GM12878 (cell line): ENCODE data around the gene GAL3ST2. TPM values are rescaled to one million over a fixed set of nuclear protein-coding genes. Genes with fewer than 3 reads are reported as not detected.

Source experiments
- ATAC-seq: fragments of 200-7000 bp; cut with Tn5 transposase; 3 replicates; pipeline ENCODE4 v1.9.1; 2020; ENCODE audit warnings: mild to moderate bottlenecking, moderate library complexity
- BruUV-seq: library from RNA; stranded (reverse); fragments of 400-500 nt; replicated peaks from 2 replicates; lab custom pipeline; 2021; lab: Mats Ljungman, UMichigan
- CTCF ChIA-PET: fragments of 300-600 bp; sonication (Branson Sonifier 250); formaldehyde crosslinking; extraction: SDS; loops from one replicate; lab custom pipeline; 2021; ENCODE audit warnings: inconsistent platforms; lab: Yijun Ruan, JAX
- POLR2A ChIA-PET: fragments of 350-600 bp; formaldehyde crosslinking; extraction: SDS; loops from one replicate; lab custom pipeline; 2021; ENCODE audit warnings: inconsistent platforms; lab: Charles Lee
- RAD21 ChIA-PET: fragments of 300-600 bp; sonication (Branson Sonifier 250); formaldehyde crosslinking; loops from one replicate; lab custom pipeline; 2023; ENCODE audit warnings: antibody characterized with exemption; ENCODE audit not compliant: unreplicated experiment; lab: Charles Lee
- SMC1A ChIA-PET: fragments of 300-600 bp; sonication (Branson Sonifier 250); formaldehyde crosslinking; loops from one replicate; lab custom pipeline; 2023; ENCODE audit not compliant: unreplicated experiment, uncharacterized antibody; lab: Charles Lee
- DNase-seq: peaks from one replicate; pipeline ENCODE4 v3.0.0-alpha.2; 2011; ENCODE audit warnings: low read depth, low spot score
- FAIRE-seq: peaks from 3 replicates; lab custom pipeline; 2011; peaks lifted over from hg19 to GRCh38; lab: Jason Lieb, UNC
- H2AFZ ChIP-seq: 2 replicates; pipeline ENCODE4 v1.6.0; 2011; ENCODE audit warnings: low read depth, low read length, control low read depth; ENCODE audit not compliant: control insufficient read depth
- H3K27ac ChIP-seq: 2 replicates; pipeline ENCODE4 v1.5.1; 2011; ENCODE audit warnings: control low read depth; ENCODE audit not compliant: control insufficient read depth, insufficient read depth
- H3K27me3 ChIP-seq, 2 experiments: replicated peaks in 1 of 2; 2 replicates each; pipeline versions ENCODE4 v1.6.0 to v1.6.1; 2011; ENCODE audit warnings: low read length in 1 of 2; ENCODE audit not compliant: control insufficient read depth in 2 of 2, insufficient read depth in 2 of 2
- H3K36me3 ChIP-seq, 2 experiments: 2 replicates each; pipeline ENCODE4 v1.5.1; 2011; ENCODE audit warnings: low read length in 1 of 2; ENCODE audit not compliant: control insufficient read depth in 2 of 2, insufficient read depth in 2 of 2
- H3K4me1 ChIP-seq: 2 replicates; pipeline ENCODE4 v1.6.1; 2011; ENCODE audit warnings: mild to moderate bottlenecking, low read length, moderate library complexity, mixed read lengths; ENCODE audit not compliant: control insufficient read depth, insufficient read depth
- H3K4me2 ChIP-seq: 2 replicates; pipeline ENCODE4 v1.6.0; 2011; ENCODE audit warnings: control low read depth; ENCODE audit not compliant: control insufficient read depth, insufficient read depth
- H3K4me3 ChIP-seq: fragments of 200-600 bp; sonication (generic); 2 replicates; pipeline ENCODE4 v1.5.1; 2016
- H3K79me2 ChIP-seq: 2 replicates; pipeline ENCODE4 v1.6.0; 2011; ENCODE audit warnings: low read length; ENCODE audit not compliant: control insufficient read depth, insufficient read depth
- H3K9ac ChIP-seq: 2 replicates; pipeline ENCODE4 v1.8.0; 2011; ENCODE audit warnings: low read length, control low read depth, mixed read lengths; ENCODE audit not compliant: control insufficient read depth, insufficient read depth
- H3K9me3 ChIP-seq: replicated peaks from 3 replicates; pipeline ENCODE4 v1.5.1; 2011; ENCODE audit warnings: mild to moderate bottlenecking, low read length; ENCODE audit not compliant: control insufficient read depth, insufficient read depth
- H4K20me1 ChIP-seq: 2 replicates; pipeline ENCODE4 v1.6.0; 2011; ENCODE audit not compliant: control insufficient read depth, insufficient read depth
- CHD1 ChIP-seq: IDR thresholded peaks from 2 replicates; pipeline ENCODE4 v1.6.1; 2012; ENCODE audit warnings: low read depth, low read length, improper control_type of control experiment
- IRF4 ChIP-seq: IDR thresholded peaks from 2 replicates; pipeline ENCODE4 v1.6.1; 2011; ENCODE audit warnings: low read depth, low read length
- KDM1A ChIP-seq: fragments of 200-600 bp; sonication (generic); IDR thresholded peaks from 2 replicates; pipeline ENCODE4 v1.6.1; 2016; ENCODE audit warnings: borderline replicate concordance
- MTA3 ChIP-seq: IDR thresholded peaks from 2 replicates; pipeline ENCODE4 v1.6.1; 2012; ENCODE audit warnings: low read length, inconsistent platforms, borderline replicate concordance
- NFYB ChIP-seq: IDR thresholded peaks from 2 replicates; pipeline ENCODE4 v1.6.1; 2011; ENCODE audit warnings: low read depth, mild to moderate bottlenecking, low read length, improper control_type of control experiment, moderate library complexity; ENCODE audit not compliant: insufficient read depth
- NRF1 ChIP-seq: conservative IDR thresholded peaks from 2 replicates; pipeline ENCODE4 v1.6.1; 2011; ENCODE audit warnings: mild to moderate bottlenecking, low read depth, low read length, improper control_type of control experiment
- PML ChIP-seq: IDR thresholded peaks from 2 replicates; pipeline ENCODE4 v1.6.1; 2012; ENCODE audit warnings: low read length, inconsistent platforms
- RAD21 ChIP-seq: IDR thresholded peaks from 2 replicates; pipeline ENCODE4 v1.6.1; 2011; ENCODE audit warnings: mild to moderate bottlenecking, low read depth, low read length, moderate library complexity; ENCODE audit not compliant: insufficient read depth
- RB1 ChIP-seq: fragments of 450-650 bp; formaldehyde crosslinking; IDR thresholded peaks from 2 replicates; pipeline ENCODE4 v1.6.1; 2017; ENCODE audit warnings: mild to moderate bottlenecking, borderline replicate concordance
- SP1 ChIP-seq: IDR thresholded peaks from one replicate; pipeline ENCODE4 v1.6.1; 2011; ENCODE audit warnings: low read depth, low read length
- TCF7 ChIP-seq: IDR thresholded peaks from 2 replicates; pipeline ENCODE4 v1.6.1; 2014; ENCODE audit warnings: antibody characterized with exemption, borderline replicate concordance
- ZSCAN29 ChIP-seq: fragments of 450-650 bp; IDR thresholded peaks from 2 replicates; pipeline ENCODE4 v1.6.1; 2017; ENCODE audit warnings: mild to moderate bottlenecking, moderate library complexity
- whole genome bisulfite sequencing: methylation state at CpG from one replicate; pipeline ENCODE4 v1.1.6; 2016; ENCODE audit warnings: low lambda C conversion rate; ENCODE audit not compliant: insufficient replicate concordance, insufficient coverage; ENCODE audit errors: missing lambda C conversion rate; 5-methylcytosine and 5-hydroxymethylcytosine counted together
- in situ Hi-C: fragments of 300-500 bp; cut with MboI; formaldehyde crosslinking; loops from 9 replicates; pipeline ENCODE4 v1.14.3; 2018; ENCODE audit warnings: mixed read lengths
- intact Hi-C: fragments of 100-400 bp; cut with micrococcal nuclease; formaldehyde crosslinking; loops from one replicate; pipeline ENCODE4 v1.14.2; 2022; ENCODE audit not compliant: unreplicated experiment
- polyA plus RNA-seq, 11 experiments: library from polyadenylated mRNA; depleted of rRNA in 4 of 11; unstranded in 6 of 11; stranded (reverse) in 5 of 11; fragments of >200 nt; fragmentation: Nextera tagmentation in 4 of 11; fragmentation: Illumina TruSeq in 1 of 11; extraction: Ambion mirVana in 4 of 11; extraction: Trizol in 1 of 11; gene quantifications; 1 replicate in 1 of 11; 2 replicates in 10 of 11; pipeline versions ENCODE4 v1.2.1 to v1.2.3, GENCODE V29; 2011 to 2016; ENCODE audit warnings: inconsistent platforms in 2 of 11, missing spikeins in 2 of 11, low read depth in 1 of 11
- total RNA-seq, 4 experiments: library from RNA; depleted of rRNA in 3 of 4; stranded (reverse); fragments of >200 nt in 3 of 4; fragmentation: Illumina TruSeq in 1 of 4; extraction: Trizol in 1 of 4; gene quantifications; 2 replicates each; pipeline versions ENCODE4 v1.2.1 to v1.2.3, GENCODE V29; 2013 to 2021
- TF ChIP-seq, protein P1 (sequence below): fragments of 150-350 bp; IDR thresholded peaks from 2 replicates; pipeline ENCODE4 v1.6.1; 2016; ENCODE audit warnings: low read depth, low read length
- TF ChIP-seq, protein P2 (sequence below): IDR thresholded peaks from 2 replicates; pipeline ENCODE4 v1.6.1; 2011; ENCODE audit warnings: low read depth, mild to moderate bottlenecking, low read length, moderate library complexity, borderline replicate concordance; ENCODE audit errors: extremely low read depth
- TF ChIP-seq, protein P3 (sequence below): IDR thresholded peaks from 2 replicates; pipeline ENCODE4 v1.6.1; 2011; ENCODE audit warnings: borderline replicate concordance, low read depth, mild to moderate bottlenecking, moderate library complexity, mixed read lengths, low read length; ENCODE audit not compliant: insufficient read depth; ENCODE audit errors: extremely low read length
- TF ChIP-seq, protein P4 (sequence below): IDR thresholded peaks from 2 replicates; pipeline ENCODE4 v1.6.1; 2011; ENCODE audit warnings: borderline replicate concordance, low read depth, mild to moderate bottlenecking, moderate library complexity, low read length; ENCODE audit not compliant: insufficient read depth, poor library complexity, severe bottlenecking

The GAL3ST2 gene
- total and polyA plus RNA-seq, 10 of the 15 experiments (the other 5 are each of a cell fraction or from before 2014, with no cell fraction given): 0.09 to 0.36 (median 0.11) TPM; not detected in 7

DNA sequence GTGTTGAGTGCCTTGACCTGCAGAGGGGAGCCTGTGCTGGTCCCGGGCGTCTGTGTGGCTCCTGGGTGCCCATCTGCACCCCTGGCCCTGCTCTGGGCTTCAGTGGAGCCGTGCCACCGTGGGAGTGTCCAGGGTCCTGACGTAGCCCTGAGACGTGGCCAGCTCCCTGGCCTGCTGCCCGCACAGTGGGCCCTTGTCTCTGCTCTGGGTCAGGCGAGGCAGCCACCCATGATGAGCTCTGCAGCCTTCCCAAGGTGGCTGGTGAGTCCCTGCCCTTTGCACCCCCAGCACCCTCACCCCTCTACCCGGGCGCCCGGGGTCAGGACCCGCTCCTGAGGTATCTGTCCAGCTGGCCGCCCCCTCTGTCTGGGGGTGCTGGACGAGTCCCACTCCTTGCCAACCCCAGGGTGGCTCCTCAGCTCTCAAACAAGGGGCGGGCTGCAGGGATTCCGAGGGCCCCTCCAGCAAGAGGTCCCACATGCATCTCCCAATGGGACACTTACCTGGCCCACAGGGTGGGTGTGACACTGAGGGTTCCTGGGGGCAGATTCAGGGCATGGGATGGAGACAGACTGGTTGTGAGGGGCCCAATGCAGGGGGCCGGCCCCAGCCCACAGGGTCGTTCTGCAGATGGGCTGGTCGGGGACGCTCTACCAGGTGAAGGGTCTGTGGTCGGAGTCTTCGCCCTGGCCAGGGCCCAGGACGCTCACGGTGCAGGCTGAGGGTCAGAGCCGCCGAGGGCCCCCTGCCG, 34.8 kb downstream of the GAL3ST2 start:
- Histone ChIP-seq H3K4me1 (peaks cover 7% of the 10 kb centered on the region; the same call in 1 of the 2 replicates), H3K9ac (no peak overlapping the region), H3K9me3 (no peaks in the 10 kb centered on the region), H3K27me3 (no peaks in the 10 kb centered on the region), H3K27ac (no peak overlapping the region), H2AFZ (no peak overlapping the region), H3K4me3 (no peak overlapping the region), H3K4me2 (no peak overlapping the region), H4K20me1 (no peaks in the 10 kb centered on the region), H3K36me3 (no peaks in the 10 kb centered on the region), H3K79me2 (no peaks in the 10 kb centered on the region)
- ATAC-seq (no peak), FAIRE-seq (no peak), DNase-seq (no peak)
- intact Hi-C loops: no loop called here
- in situ Hi-C loops: no loop called here
- ChIA-PET SMC1A (no interaction called here), RAD21 (no interaction called here), POLR2A (no interaction called here), CTCF (no interaction called here)
- WGBS: 61% methylated on average over 27 of the region's 27 CpGs
- BruUV-seq: no TSS peak
- TF ChIP-seq MTA3: no peak
- TF ChIP-seq RB1: no peak
- no peak for TF ChIP-seq NRF1
- TF ChIP-seq CHD1: no peak
- no peak for TF ChIP-seq RAD21
- TF ChIP-seq KDM1A: no peak
- TF ChIP-seq, protein P1, sequence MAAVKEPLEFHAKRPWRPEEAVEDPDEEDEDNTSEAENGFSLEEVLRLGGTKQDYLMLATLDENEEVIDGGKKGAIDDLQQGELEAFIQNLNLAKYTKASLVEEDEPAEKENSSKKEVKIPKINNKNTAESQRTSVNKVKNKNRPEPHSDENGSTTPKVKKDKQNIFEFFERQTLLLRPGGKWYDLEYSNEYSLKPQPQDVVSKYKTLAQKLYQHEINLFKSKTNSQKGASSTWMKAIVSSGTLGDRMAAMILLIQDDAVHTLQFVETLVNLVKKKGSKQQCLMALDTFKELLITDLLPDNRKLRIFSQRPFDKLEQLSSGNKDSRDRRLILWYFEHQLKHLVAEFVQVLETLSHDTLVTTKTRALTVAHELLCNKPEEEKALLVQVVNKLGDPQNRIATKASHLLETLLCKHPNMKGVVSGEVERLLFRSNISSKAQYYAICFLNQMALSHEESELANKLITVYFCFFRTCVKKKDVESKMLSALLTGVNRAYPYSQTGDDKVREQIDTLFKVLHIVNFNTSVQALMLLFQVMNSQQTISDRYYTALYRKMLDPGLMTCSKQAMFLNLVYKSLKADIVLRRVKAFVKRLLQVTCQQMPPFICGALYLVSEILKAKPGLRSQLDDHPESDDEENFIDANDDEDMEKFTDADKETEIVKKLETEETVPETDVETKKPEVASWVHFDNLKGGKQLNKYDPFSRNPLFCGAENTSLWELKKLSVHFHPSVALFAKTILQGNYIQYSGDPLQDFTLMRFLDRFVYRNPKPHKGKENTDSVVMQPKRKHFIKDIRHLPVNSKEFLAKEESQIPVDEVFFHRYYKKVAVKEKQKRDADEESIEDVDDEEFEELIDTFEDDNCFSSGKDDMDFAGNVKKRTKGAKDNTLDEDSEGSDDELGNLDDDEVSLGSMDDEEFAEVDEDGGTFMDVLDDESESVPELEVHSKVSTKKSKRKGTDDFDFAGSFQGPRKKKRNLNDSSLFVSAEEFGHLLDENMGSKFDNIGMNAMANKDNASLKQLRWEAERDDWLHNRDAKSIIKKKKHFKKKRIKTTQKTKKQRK: no peak
- TF ChIP-seq, protein P2, sequence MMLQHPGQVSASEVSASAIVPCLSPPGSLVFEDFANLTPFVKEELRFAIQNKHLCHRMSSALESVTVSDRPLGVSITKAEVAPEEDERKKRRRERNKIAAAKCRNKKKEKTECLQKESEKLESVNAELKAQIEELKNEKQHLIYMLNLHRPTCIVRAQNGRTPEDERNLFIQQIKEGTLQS: no peak
- no peak for TF ChIP-seq PML
- no peak for TF ChIP-seq ZSCAN29
- TF ChIP-seq, protein P3, sequence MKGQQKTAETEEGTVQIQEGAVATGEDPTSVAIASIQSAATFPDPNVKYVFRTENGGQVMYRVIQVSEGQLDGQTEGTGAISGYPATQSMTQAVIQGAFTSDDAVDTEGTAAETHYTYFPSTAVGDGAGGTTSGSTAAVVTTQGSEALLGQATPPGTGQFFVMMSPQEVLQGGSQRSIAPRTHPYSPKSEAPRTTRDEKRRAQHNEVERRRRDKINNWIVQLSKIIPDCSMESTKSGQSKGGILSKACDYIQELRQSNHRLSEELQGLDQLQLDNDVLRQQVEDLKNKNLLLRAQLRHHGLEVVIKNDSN: no peak
- no peak for TF ChIP-seq TCF7
- TF ChIP-seq IRF4: no peak
- no peak for TF ChIP-seq SP1
- no peak for TF ChIP-seq NFYB
- TF ChIP-seq, protein P4, sequence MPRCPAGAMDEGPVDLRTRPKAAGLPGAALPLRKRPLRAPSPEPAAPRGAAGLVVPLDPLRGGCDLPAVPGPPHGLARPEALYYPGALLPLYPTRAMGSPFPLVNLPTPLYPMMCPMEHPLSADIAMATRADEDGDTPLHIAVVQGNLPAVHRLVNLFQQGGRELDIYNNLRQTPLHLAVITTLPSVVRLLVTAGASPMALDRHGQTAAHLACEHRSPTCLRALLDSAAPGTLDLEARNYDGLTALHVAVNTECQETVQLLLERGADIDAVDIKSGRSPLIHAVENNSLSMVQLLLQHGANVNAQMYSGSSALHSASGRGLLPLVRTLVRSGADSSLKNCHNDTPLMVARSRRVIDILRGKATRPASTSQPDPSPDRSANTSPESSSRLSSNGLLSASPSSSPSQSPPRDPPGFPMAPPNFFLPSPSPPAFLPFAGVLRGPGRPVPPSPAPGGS: no peak
